Fibroblast of villous mesenchyme (primary cell): Measurements from ENCODE around the gene TNFRSF1B. TPM values are rescaled to one million over a fixed set of nuclear protein-coding genes. Genes with fewer than 3 reads are reported as not detected.
A peak's percentile ranks its signal among the peaks of the same experiment; 100 is the strongest.

Experiments used
- DNase-seq: peaks from one replicate; pipeline ENCODE4 v3.0.0-alpha.2; 2010; ENCODE audit warnings: low read depth
- H3K4me3 ChIP-seq: 2 replicates; pipeline ENCODE4 v1.5.1; 2011; ENCODE audit warnings: low read depth, mild to moderate bottlenecking, low read length
- CTCF ChIP-seq: IDR thresholded peaks from 2 replicates; pipeline ENCODE4 v1.5.1; 2012; ENCODE audit warnings: low read depth, mild to moderate bottlenecking, low read length; ENCODE audit not compliant: insufficient read depth
- total RNA-seq: library from RNA; depleted of rRNA; stranded (reverse); fragments of >200 nt; gene quantifications from 2 replicates; pipeline ENCODE4 v1.2.3, GENCODE V29; 2012

TNFRSF1B gene
- total RNA-seq, 1 donor, result 25.9 TPM

- no peak for TF ChIP-seq CTCF
- no peak for DNase-seq
- no peak overlapping the region for H3K4me3 ChIP-seq
Observed at GRCh38 chr1:12180903-12181302, 14.1 kb downstream of the TNFRSF1B start.

- no peak for DNase-seq
- no peak overlapping the region for H3K4me3 ChIP-seq
- no peak for TF ChIP-seq CTCF
Observed at GRCh38 chr1:12181568-12181967, 14.8 kb downstream of the TNFRSF1B start.

- no peak overlapping the region for H3K4me3 ChIP-seq
- DNase-seq, result no peak
- TF ChIP-seq CTCF, result no peak
Observed at GRCh38 chr1:12182410-12182984, 15.7 kb downstream of the TNFRSF1B start.

GRCh38 chr1:12183095-12183794 lies 16.5 kb downstream of the TNFRSF1B start:
- no peak for DNase-seq
- H3K4me3 ChIP-seq, result no peak overlapping the region
- no peak for TF ChIP-seq CTCF

GRCh38 chr1:12184008-12184681 lies 17.4 kb downstream of the TNFRSF1B start:
- no peak overlapping the region for H3K4me3 ChIP-seq
- peak; percentile 48 for TF ChIP-seq CTCF
- peak; percentile 94 for DNase-seq

- TF ChIP-seq CTCF, result no peak
- H3K4me3 ChIP-seq, result no peak overlapping the region
- DNase-seq, result no peak
Observed at GRCh38 chr1:12185036-12185917, 18.5 kb downstream of the TNFRSF1B start.
